Bronchial epithelial cell (primary cell): ENCODE measurements around the gene GRIK2. TPM values are rescaled to one million over a fixed set of nuclear protein-coding genes. Genes with fewer than 3 reads are reported as not detected.

Experiments
- DNase-seq: peaks from one replicate; pipeline ENCODE4 v3.0.0-alpha.2; 2010; ENCODE audit warnings: low read depth
- FAIRE-seq: peaks from 2 replicates; lab custom pipeline; 2011; peaks lifted over from hg19 to GRCh38; lab: Jason Lieb, UNC
- H3K27me3 ChIP-seq: 2 replicates; pipeline ENCODE4 v1.5.1; 2011; ENCODE audit warnings: low read length; ENCODE audit not compliant: control insufficient read depth, insufficient read depth
- H3K36me3 ChIP-seq: 2 replicates; pipeline ENCODE4 v1.5.1; 2011; ENCODE audit warnings: low read length; ENCODE audit not compliant: control insufficient read depth, insufficient read depth
- H3K4me3 ChIP-seq: 2 replicates; pipeline ENCODE4 v1.5.1; 2011; ENCODE audit warnings: mild to moderate bottlenecking, low read depth, low read length, control low read depth
- CTCF ChIP-seq: IDR thresholded peaks from 2 replicates; pipeline ENCODE4 v1.5.1; 2011; ENCODE audit warnings: mild to moderate bottlenecking, moderate library complexity, low read length, control low read depth, inconsistent platforms; ENCODE audit not compliant: insufficient read depth, severe bottlenecking
- total RNA-seq: library from RNA; depleted of rRNA; stranded (reverse); fragments of >200 nt; gene quantifications from 2 replicates; pipeline ENCODE4 v1.2.1, GENCODE V29; 2014

Gene GRIK2
- total RNA-seq, 1 donor from 2014 or later, result 0.26 TPM

- Histone ChIP-seq H3K27me3 (no peaks in the 10 kb centered on the region), H3K4me3 (no peak overlapping the region), H3K36me3 (no peaks in the 10 kb centered on the region)
- DNase-seq (no peak), FAIRE-seq (no peak)
- no peak for TF ChIP-seq CTCF
Measured at GRCh38 chr6:101936516-101936915, 543.0 kb downstream of the GRIK2 start.

- DNase-seq, result no peak
- no peak for FAIRE-seq
- no peak for TF ChIP-seq CTCF
- Histone ChIP-seq H3K4me3 (no peak overlapping the region), H3K27me3 (no peaks in the 10 kb centered on the region), H3K36me3 (no peaks in the 10 kb centered on the region)
Measured at GRCh38 chr6:101937108-101937507, 543.6 kb downstream of the GRIK2 start.

- FAIRE-seq, result no peak
- Histone ChIP-seq H3K4me3 (no peak overlapping the region), H3K36me3 (no peaks in the 10 kb centered on the region), H3K27me3 (no peaks in the 10 kb centered on the region)
- DNase-seq, result no peak
- no peak for TF ChIP-seq CTCF
Measured at GRCh38 chr6:101940391-101940790, 546.9 kb downstream of the GRIK2 start.

GRCh38 chr6:101956961-101957360 is 563.5 kb downstream of the GRIK2 start:
- no peak for FAIRE-seq
- TF ChIP-seq CTCF, result no peak
- Histone ChIP-seq H3K36me3 (no peaks in the 10 kb centered on the region), H3K27me3 (no peaks in the 10 kb centered on the region), H3K4me3 (no peak overlapping the region)
- DNase-seq, result no peak

GRCh38 chr6:101961357-101961756 is 567.8 kb downstream of the GRIK2 start:
- TF ChIP-seq CTCF, result no peak
- FAIRE-seq (no peak), DNase-seq (no peak)
- no peaks in the 10 kb centered on the region for H3K36me3 ChIP-seq
- no peak overlapping the region for H3K4me3 ChIP-seq
- H3K27me3 ChIP-seq, result no peaks in the 10 kb centered on the region

- FAIRE-seq (no peak), DNase-seq (no peak)
- no peaks in the 10 kb centered on the region for H3K36me3 ChIP-seq
- TF ChIP-seq CTCF, result no peak
- H3K4me3 ChIP-seq, result no peak overlapping the region
- H3K27me3 ChIP-seq, result no peaks in the 10 kb centered on the region
Measured at GRCh38 chr6:101980924-101981323, 587.4 kb downstream of the GRIK2 start.
